ENCODE results near the gene PPP2R2B. TPM values are rescaled to one million over a fixed set of nuclear protein-coding genes. Genes with fewer than 3 reads are reported as not detected.

PPP2R2B gene
- total RNA-seq, 1 experiment from 2014 or later, result 0.75 TPM

- no peak for DNase-seq (ENCODE audit: low read depth)
These were observed 50.7 kb downstream of the PPP2R2B start for GRCh38 chr5:146827901-146828300.

DNA sequence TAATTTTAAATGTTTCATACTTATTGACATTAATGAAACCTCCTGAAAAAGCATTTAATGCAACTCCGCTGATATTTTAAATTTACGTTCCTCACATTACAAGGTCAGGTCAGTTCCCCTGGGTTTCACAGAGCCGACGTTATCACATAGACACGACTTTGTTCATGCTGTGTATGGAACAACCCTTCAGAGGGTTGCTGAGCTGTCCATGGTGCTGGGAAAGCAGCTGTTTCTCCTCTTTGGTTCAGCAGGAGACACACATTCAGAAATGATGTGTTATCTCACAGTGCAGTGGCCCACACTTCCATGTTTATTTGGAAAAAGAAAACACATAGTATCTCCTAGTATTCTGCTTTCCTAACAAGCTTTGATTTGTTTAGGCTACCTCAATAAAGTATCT lies 53.5 kb downstream of the PPP2R2B start:
- DNase-seq (ENCODE audit: low read depth), result peak; percentile 56

DNA sequence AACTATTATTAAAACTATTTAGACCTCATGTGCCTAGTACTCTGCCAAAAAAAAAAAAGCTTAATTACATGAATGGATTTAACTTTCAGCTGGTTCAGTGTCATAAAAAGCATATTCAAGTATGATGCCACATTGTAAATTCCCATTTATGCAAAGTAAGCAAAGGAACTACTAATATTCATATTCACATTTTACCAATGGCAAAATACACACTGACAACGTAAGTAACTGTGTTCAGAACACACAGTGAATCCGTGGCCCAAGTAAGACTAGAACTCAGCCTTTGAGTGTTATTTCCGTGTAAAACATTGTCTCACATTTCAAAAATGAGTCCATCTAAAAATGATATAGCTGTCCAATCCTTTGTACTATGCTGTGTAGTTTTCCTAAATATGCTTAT lies 56.8 kb downstream of the PPP2R2B start:
- no peak for DNase-seq (ENCODE audit: low read depth)

GRCh38 chr5:146820987-146821386 lies 57.6 kb downstream of the PPP2R2B start:
- no peak for DNase-seq (ENCODE audit: low read depth)

DNA sequence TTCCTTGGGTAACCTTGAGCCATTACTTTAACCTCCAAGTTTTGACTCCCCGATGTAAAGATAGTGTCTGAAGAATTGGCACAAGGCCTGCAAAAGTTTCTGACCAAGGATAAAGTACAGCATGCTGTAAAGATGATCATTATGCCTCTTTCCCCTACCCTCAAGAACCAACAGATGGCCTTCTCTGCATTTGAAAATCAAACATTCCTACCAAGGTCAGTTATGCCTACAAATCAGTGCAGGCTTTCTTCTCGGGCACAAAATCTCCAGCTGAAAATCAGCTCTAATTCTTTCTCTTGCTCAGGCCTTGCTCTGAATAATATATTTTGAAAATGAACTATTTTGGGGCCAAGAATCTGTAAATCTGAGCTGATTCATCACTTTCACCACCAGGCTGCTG lies 59.7 kb downstream of the PPP2R2B start:
- no peak for DNase-seq (ENCODE audit: low read depth)

- DNase-seq (ENCODE audit: low read depth), result no peak
These were observed 60.6 kb downstream of the PPP2R2B start for GRCh38 chr5:146817973-146818372.

DNA sequence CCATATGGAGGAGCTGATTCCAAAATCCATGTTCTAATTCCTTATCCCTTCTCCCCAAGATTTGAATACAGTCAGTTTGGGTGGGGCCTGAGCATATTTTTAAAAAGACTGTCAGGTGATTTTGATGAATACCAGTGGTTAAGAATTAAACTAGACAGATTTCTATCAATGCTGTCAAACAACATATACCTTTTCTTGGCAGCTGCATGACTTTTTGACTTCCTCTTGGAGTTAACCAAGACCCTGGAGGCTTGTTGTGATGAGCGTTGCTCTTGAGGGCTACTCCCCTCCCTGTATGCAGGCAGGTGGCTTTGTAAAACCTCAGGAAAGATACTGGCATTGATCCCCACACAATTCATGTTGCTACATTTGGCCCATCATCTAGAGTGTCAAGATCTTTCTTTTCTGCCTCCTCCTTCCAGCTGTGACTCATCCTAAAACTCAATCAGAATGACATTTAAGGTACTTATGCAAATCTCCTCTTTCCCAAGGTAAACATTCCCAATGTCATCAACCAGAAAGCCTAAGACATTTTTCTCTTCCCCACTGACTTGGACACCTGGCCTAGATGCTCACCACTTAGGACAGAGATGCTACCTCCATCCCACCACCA lies 61.7 kb downstream of the PPP2R2B start:
- DNase-seq (ENCODE audit: low read depth), result no peak

- DNase-seq (ENCODE audit: low read depth), result no peak
These were observed 63.1 kb downstream of the PPP2R2B start for GRCh38 chr5:146815411-146815810.

DNA sequence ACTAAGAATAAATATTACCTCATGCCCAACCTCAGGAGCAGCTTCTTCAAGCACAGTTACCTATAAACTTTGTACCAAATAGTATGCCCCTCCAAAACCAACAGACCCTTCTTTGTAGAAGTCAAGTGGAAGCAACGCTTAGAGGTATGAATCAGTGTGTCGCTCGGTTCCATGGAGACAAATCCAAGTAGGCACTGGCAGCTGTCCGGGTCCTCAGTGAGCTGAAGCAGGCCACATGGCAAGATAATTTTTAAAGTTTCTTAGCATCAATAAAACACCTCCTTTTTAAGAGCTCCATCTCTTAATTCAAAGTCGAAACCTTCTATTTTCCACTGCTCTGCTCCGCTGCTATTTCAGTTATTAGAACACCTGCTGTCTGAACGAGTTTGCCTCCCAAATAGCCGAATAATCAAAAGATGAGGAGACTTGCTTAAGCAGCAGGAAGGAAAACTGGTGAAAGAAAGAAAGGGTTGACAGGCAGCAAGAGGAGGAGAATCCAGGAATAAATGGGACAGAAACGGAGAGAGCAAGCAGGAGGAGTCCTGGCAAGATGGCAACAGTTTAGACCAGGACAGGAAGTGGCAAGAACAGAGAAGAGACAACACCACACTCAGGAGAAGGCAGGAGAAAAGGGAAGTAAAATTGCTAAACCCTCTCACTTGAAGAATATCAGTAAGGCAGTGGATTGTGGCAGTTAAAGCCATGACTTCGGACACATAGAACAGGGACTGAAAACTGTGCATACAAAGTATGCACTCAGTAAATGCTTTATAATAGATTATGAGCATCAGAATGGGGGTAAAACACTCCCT lies 65.0 kb downstream of the PPP2R2B start:
- DNase-seq (ENCODE audit: low read depth), result no peak

- DNase-seq (ENCODE audit: low read depth), result peak; percentile 88
These were observed 73.5 kb downstream of the PPP2R2B start for GRCh38 chr5:146805081-146805480.

DNA sequence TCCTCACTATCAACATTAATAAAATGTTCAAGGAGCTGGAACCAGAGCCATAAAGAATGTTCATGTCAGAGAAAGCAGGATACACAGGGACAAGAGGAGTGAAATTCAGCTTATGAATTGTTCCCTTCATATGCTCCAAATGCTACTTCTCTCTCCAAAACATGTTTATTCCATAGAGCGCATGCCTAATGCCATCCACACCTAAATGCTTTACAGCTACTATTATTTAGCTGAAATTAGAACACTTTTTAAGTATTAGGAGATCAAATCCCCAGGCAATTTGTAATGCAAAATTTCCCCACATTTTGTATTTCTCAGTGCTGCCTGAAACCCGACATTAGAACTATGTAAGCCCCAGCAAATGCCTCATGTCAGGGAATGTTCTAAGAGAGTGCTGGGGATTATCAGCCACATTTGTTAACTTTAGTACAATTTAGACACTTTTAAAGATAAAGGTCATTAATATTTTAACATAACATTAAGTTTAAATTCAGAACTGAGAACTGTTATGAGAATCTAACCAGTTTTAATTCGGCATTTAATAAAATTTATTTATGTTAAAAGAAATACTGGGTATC lies 75.5 kb downstream of the PPP2R2B start:
- DNase-seq (ENCODE audit: low read depth), result no peak

GRCh38 chr5:146799671-146800070 lies 78.9 kb downstream of the PPP2R2B start:
- peak; percentile 45 for DNase-seq (ENCODE audit: low read depth)

GRCh38 chr5:146799231-146799630 lies 79.3 kb downstream of the PPP2R2B start:
- no peak for DNase-seq (ENCODE audit: low read depth)

DNA sequence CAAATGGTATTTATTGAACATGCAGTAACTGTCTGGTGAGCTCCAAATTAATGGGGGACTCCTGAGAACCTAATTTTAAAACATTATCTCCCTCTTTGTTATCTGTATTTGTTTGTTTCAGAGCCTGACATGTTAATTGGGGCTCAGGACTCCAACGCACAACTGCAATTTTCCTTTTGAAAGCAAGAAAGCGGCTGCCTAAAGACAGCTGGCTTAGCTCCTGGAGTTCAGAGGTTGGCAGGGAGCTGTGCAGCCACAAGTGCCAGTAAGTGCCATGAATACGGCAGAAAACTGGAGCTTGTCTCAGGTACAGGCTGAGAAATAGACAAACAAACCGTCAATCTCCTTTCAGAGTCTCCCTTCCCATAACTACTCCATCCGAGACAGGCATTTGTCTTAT lies 80.9 kb downstream of the PPP2R2B start:
- DNase-seq (ENCODE audit: low read depth), result no peak

DNA sequence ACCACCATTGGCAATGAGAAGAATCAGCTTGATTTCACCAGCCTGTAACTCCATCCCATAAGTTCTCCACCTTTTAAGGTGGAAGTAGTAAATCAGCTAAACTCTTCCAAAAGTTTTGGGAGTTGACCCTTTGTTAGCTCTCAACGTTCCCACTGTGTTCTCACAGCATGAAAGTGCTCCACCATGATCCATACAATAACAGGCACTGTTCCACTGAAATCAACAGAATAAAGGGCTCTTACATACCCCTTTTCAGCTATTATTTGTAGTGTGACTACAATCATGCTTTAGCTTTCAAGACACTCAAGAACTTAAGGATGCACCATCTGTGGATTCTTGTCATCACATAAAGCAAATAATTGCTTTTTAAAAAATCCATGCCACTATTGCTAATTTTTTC lies 81.6 kb downstream of the PPP2R2B start:
- no peak for DNase-seq (ENCODE audit: low read depth)

DNA sequence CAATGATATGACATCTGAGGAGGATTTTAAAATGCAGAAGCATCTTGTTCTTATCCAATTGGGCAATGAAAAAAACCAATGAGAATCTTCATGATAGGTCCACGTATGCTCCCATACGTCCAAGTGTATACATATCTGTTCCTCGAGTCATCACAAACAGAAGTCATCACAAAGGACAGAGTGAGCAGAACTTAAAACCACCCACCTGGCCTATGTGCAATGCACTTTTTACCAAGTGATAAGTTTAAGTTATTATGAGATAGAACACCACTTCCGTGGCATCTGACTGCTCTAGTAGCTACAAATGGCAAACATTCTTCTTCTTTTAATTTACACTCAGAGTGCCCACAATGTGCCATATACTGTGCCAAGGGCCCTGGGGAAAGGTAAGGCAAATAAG lies 82.4 kb downstream of the PPP2R2B start:
- no peak for DNase-seq (ENCODE audit: low read depth)

DNA sequence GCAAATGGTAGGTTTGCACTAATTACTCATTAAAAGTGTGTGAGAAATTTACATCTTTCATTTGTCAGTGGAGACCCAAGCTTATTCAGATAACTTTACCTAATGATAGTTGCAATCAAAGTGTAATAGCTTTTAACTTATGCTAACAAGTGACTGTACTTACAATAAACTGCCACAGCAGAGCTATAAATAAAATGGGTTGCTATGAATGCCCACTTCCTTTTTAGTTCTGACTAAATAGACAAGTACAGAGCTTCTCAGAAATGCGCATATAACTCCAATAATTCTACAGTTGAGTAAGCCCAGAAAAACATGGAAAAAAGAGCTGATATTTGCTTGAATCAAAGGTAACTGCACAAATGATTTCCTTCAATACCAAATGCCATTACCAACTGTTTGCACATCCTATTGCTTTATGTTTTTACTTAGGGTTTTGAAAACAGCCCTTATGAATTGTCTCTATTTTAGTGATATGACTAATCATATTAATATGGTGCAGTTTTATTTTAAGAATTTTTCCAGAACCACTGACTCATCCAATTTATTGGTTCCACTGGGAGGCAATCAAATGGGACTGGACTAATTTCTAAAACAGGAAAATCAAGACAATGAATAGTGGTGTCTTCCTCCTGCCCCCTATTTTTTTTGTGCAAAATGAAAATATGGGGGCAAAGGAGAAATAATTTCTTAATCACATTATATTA lies 84.1 kb downstream of the PPP2R2B start:
- DNase-seq (ENCODE audit: low read depth), result peak; percentile 44

DNA sequence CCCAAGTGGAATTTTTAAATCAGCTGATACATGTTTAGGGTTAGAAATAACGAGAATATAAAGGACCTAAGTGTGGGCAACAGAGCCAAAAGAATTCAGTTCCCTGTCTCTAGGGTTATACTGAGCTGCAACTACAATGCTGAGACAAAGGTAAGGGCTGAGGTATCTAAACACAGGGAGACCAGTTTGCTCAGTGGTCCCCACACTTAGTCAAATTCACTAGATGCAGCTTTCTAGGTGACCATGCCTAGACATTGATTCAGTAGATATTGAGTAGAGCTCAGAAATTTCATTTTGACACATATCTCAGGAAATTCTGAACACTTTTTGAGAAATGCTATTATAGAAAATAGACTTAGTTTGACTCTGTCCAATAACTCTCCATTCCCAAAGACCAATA lies 84.8 kb downstream of the PPP2R2B start:
- no peak for DNase-seq (ENCODE audit: low read depth)

DNA sequence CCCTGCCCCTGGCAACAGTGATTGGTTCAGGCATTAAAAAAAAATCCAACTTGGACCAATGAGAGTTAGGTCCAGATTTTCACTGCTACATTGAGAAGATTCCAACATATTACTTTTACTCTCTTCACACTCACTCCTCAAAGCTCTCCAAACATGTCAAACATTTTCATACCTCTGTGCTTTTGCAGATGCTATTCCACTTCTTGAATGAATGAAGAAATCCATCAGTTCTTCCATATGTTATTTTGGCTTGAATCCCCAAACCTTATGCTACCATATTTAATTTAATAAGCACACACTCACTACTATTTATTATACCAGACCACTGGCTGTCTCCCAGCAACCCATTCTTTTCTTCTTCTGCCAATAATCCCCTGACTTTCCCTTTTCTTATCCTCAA lies 87.1 kb downstream of the PPP2R2B start:
- DNase-seq (ENCODE audit: low read depth), result no peak

- DNase-seq (ENCODE audit: low read depth), result no peak
These were observed 88.6 kb downstream of the PPP2R2B start for GRCh38 chr5:146789712-146790653.

GRCh38 chr5:146788898-146789297 lies 89.7 kb downstream of the PPP2R2B start:
- DNase-seq (ENCODE audit: low read depth), result peak; percentile 21
